ENCODE measurements around the gene CCDC54.

DNA sequence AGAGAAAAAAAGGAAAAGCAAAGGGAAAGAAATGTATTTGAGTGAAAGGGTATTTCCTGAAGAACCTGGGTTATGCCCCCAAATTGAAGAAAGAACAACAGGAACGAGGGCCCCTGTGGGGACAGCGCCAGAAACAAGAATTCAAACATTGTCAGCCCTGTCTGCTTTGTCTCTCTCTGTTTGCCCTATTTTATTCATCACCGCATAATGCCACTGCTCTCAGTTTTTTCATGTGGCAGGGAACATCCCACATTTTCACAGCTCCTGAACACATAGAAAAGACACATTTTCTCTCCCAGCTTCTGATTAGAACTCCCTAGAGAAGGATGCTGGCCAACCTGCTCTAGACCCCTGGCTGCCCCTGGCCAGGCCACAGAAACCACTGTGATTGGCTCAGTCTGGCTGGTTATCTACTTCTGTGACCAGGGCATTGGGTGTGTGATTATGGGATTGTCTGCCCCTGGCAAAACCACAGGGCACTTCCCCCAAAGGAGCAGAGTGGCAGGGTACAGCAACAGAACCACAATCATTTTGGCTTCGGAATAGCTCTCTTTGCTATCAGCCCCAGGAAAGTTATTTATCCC is 31.3 kb upstream of the CCDC54 start:
- TF ChIP-seq, protein P1, sequence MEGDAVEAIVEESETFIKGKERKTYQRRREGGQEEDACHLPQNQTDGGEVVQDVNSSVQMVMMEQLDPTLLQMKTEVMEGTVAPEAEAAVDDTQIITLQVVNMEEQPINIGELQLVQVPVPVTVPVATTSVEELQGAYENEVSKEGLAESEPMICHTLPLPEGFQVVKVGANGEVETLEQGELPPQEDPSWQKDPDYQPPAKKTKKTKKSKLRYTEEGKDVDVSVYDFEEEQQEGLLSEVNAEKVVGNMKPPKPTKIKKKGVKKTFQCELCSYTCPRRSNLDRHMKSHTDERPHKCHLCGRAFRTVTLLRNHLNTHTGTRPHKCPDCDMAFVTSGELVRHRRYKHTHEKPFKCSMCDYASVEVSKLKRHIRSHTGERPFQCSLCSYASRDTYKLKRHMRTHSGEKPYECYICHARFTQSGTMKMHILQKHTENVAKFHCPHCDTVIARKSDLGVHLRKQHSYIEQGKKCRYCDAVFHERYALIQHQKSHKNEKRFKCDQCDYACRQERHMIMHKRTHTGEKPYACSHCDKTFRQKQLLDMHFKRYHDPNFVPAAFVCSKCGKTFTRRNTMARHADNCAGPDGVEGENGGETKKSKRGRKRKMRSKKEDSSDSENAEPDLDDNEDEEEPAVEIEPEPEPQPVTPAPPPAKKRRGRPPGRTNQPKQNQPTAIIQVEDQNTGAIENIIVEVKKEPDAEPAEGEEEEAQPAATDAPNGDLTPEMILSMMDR (IDR thresholded peaks at IDR 0.05; ENCODE audit: insufficient read depth, low read depth, low read length): no peak
- TF ChIP-seq EZH2 (IDR thresholded peaks at IDR 0.05; ENCODE audit: insufficient read depth, low read length): no peak

Data from astrocyte (in vitro differentiated cells and primary cell).